Right cardiac atrium (tissue), 5 donors: Measurements from ENCODE around the gene SF3A1. TPM values are rescaled to one million over a fixed set of nuclear protein-coding genes. Genes with fewer than 3 reads are reported as not detected.

ENCODE experiments used
- ATAC-seq, 2 donors: fragments of 200-7000 bp; cut with Tn5 transposase; one replicate each; pipeline versions ENCODE4 v1.8.0 to v1.9.1; 2020; ENCODE audit warnings: moderate library complexity in 2 of 2, mild to moderate bottlenecking in 1 of 2
- DNase-seq, 3 donors: peaks; one replicate each; pipeline ENCODE4 v3.0.0-alpha.2; 2020
- H3K27ac ChIP-seq: one replicate; pipeline ENCODE4 v1.5.1; 2013; ENCODE audit warnings: mild to moderate bottlenecking, low read length, control low read depth, moderate library complexity
- H3K27me3 ChIP-seq: one replicate; pipeline ENCODE4 v1.6.1; 2013; ENCODE audit not compliant: control insufficient read depth, insufficient read depth
- H3K4me1 ChIP-seq: one replicate; pipeline ENCODE4 v1.6.1; 2013; ENCODE audit warnings: low read length; ENCODE audit not compliant: control insufficient read depth, insufficient read depth
- H3K4me3 ChIP-seq: one replicate; pipeline ENCODE4 v1.5.1; 2013; ENCODE audit warnings: low read length, control low read depth
- H3K9me3 ChIP-seq: one replicate; pipeline ENCODE4 v1.6.1; 2013; ENCODE audit warnings: low read length; ENCODE audit not compliant: control insufficient read depth
- WGBS: extraction: QIAGEN DNeasy Blood & Tissue Kit; methylation state at CpG from one replicate; pipeline ENCODE4 v1.1.7; 2013; 5-methylcytosine and 5-hydroxymethylcytosine counted together
- intact Hi-C, 4 donors: fragments of 100-400 bp; cut with DNase I; formaldehyde crosslinking; loops; one replicate each; pipeline versions ENCODE4 v1.11.0 to v1.14.0; 2022 to 2023
- polyA plus RNA-seq: library from polyadenylated mRNA; stranded (reverse); fragments of 200-250 nt; gene quantifications from one replicate; pipeline ENCODE4 v1.2.3, GENCODE V29; 2013
- total RNA-seq, 4 donors: library from RNA; stranded (reverse); fragmentation: NEBNext Ultra II Directional; extraction: Animal tissue kit (Norgen Biotek cat#: 25700); gene quantifications; one replicate each; pipeline ENCODE4 v1.2.1, GENCODE V29; 2021
- donor health status: healthy with polysubstance abuse.
- donor health status: DM: no; HTN: yes; CAD: no.
- donor health status: DM: no; HTN: no; CAD: no.
- donor health status: DM: no; HTN: yes; CAD: no; lungs with severe emphysema.
- donor health status: DM: yes; HTN: yes; CAD: no.

The SF3A1 gene
- total and polyA plus RNA-seq, 5 donors: 16.2 to 110 (median 107) TPM

DNA sequence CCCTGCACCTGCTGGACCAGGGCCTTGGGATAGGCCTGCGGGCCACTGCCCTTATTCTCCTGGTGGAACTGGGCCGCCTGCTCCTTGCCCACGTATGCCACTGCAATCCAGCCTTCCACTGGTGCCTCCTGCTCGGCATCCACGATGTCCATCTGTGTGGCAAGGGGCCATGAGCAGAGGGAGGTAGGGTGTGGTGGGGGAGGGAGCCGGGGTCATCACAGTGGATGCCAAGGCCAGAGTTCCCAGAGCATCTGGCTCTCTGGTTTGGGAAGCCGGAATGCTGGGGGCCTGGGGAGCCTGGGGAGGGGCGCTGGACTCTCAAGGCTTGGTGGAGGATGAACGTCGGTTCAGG lies 29.9 kb upstream of the SF3A1 start:
- peak in 1 of 3 donors; percentile 63 for DNase-seq
- no peak overlapping the region for H3K27ac ChIP-seq
- peaks cover 2% of the 10 kb centered on the region for H3K4me1 ChIP-seq
- peak overlapping the region; percentile 85 for H3K4me3 ChIP-seq
- no peaks in the 10 kb centered on the region for H3K9me3 ChIP-seq
- 22% methylated on average over 10 of the region's 10 CpGs for WGBS
- peak; percentile 2 to 3 for ATAC-seq
- intact Hi-C loops: loop anchor here (2.0 to 10.0 kb wide), 6 partner anchors 99 to 282 kb away; partner anchors contain the start of genes CASTOR1 (in 3 of the 4) and OSM (in 1 of the 4)
- no peaks in the 10 kb centered on the region for H3K27me3 ChIP-seq

DNA sequence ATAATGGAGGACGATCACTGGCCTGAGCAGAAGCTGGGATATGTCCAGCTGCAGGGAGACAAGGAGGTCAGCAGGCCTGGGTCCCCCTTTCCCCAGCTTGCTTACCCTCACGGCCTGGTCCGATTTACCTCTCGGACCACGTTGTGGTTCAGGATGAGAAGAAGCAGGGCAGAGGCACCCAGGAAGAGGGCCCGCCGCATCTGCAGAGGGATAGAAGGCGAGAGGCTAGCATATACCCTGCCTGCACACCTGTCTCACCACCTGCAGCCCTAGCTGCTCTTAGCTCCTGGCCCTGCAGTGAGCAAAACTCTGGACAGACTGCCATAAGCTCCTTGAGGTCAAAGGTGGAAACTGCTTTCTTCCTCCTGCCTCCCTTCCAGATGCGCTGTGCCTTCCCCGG lies 29.2 kb upstream of the SF3A1 start:
- ATAC-seq (no peak), DNase-seq (peak in 1 of 3 donors; percentile 14)
- Histone ChIP-seq H3K4me3 (no peak overlapping the region), H3K9me3 (no peaks in the 10 kb centered on the region), H3K27me3 (no peaks in the 10 kb centered on the region), H3K27ac (no peak overlapping the region), H3K4me1 (peaks cover 2% of the 10 kb centered on the region)
- 92% methylated on average over 10 of the region's 10 CpGs for WGBS
- intact Hi-C loops: loop anchor here (2.0 to 10.0 kb wide), 6 partner anchors 99 to 281 kb away; partner anchors contain the start of genes CASTOR1 (in 3 of the 4) and OSM (in 1 of the 4)

DNA sequence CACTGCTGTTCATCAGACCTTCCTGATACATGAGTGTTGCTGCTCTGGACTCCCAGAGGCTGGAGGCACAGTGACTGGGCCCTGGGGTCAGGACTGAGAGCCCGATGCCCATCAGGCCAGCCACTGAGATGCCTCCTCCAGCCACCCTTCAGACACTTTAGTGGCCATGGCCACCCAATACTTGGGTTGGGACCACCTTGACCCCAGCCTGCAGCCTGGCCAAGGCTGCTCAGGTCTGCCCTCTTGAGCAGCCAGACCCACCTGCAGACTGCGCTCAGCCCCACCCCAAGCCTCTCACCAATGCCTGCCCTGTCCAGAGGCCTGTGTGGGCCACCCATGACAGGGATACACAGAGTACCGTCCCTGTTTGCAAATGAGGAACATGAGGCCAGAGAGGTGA lies 26.4 kb upstream of the SF3A1 start:
- H3K9me3 ChIP-seq: no peaks in the 10 kb centered on the region
- ATAC-seq: no peak
- no peak for DNase-seq
- H3K27ac ChIP-seq: no peak overlapping the region
- H3K27me3 ChIP-seq: no peaks in the 10 kb centered on the region
- 61% methylated on average over 3 of the region's 3 CpGs for WGBS
- no peak overlapping the region for H3K4me3 ChIP-seq
- peaks cover 2% of the 10 kb centered on the region for H3K4me1 ChIP-seq
- intact Hi-C loops: loop anchor here in 2 of 4 donors (10.0 kb wide), 2 partner anchors 118 to 278 kb away; partner anchors contain the start of gene OSM (in 1 of the 2)

- no peak overlapping the region for H3K27ac ChIP-seq
- 96% methylated on average over 5 of the region's 5 CpGs for WGBS
Measured at GRCh38 chr22:30382340-30382739, 25.6 kb upstream of the SF3A1 start.

DNA sequence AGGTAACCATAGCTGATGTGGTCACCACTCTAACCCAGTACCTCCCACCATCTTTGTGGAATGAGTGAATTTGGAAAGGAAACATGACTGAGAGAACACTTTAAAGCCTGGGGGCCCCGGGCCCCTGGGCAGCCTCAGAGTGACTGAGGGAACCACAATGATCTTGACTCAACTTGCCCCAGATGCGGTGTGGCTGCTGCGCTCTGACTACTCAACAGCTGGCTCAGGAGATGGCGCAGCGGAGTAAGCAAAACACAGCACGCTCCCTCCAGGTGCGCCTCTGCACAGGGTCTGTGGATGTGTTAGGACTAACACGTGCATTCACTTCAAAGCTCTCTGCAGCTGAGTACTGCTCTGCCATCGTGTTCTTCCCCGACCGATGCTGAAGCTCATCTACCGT lies 24.6 kb upstream of the SF3A1 start:
- Histone ChIP-seq H3K27ac (no peak overlapping the region), H3K9me3 (no peaks in the 10 kb centered on the region), H3K27me3 (no peaks in the 10 kb centered on the region), H3K4me3 (no peak overlapping the region), H3K4me1 (no peaks in the 10 kb centered on the region)
- WGBS: 86% methylated on average over 12 of the region's 12 CpGs
- DNase-seq (no peak), ATAC-seq (no peak)
- intact Hi-C loops: loop anchor here in 2 of 4 donors (10.0 kb wide), 2 partner anchors 116 to 276 kb away; partner anchors contain the start of gene OSM (in 1 of the 2)

More at GRCh38 chr22:30382340-30382739, 25.6 kb upstream of the SF3A1 start:
- Histone ChIP-seq H3K4me1 (peaks cover 2% of the 10 kb centered on the region), H3K4me3 (no peak overlapping the region), H3K9me3 (no peaks in the 10 kb centered on the region), H3K27me3 (no peaks in the 10 kb centered on the region)
- ATAC-seq (peak in 1 of 2 donors; percentile 27), DNase-seq (no peak)
- intact Hi-C loops: loop anchor here in 2 of 4 donors (10.0 kb wide), 2 partner anchors 118 to 278 kb away; partner anchors contain the start of gene OSM (in 1 of the 2)

GRCh38 chr22:30380011-30380410 lies 23.3 kb upstream of the SF3A1 start:
- H3K27me3 ChIP-seq: no peaks in the 10 kb centered on the region
- H3K27ac ChIP-seq: no peak overlapping the region
- no peak overlapping the region for H3K4me3 ChIP-seq
- H3K9me3 ChIP-seq: no peaks in the 10 kb centered on the region
- no peaks in the 10 kb centered on the region for H3K4me1 ChIP-seq
- ATAC-seq (peak in 1 of 2 donors; percentile 6), DNase-seq (peak in 1 of 3 donors; percentile 46)
- 94% methylated on average over 20 of the region's 20 CpGs for WGBS
- intact Hi-C loops: loop anchor here in 2 of 4 donors (10.0 kb wide), 2 partner anchors 115 to 275 kb away; partner anchors contain the start of gene OSM (in 1 of the 2)

- H3K9me3 ChIP-seq: no peaks in the 10 kb centered on the region
- 85% methylated on average over 13 of the region's 13 CpGs for WGBS
- ATAC-seq (peak in 1 of 2 donors; percentile 22), DNase-seq (peak in 1 of 3 donors; percentile 26)
- intact Hi-C loops: no loop called here
- H3K4me3 ChIP-seq: no peak overlapping the region
- no peak overlapping the region for H3K27ac ChIP-seq
- H3K27me3 ChIP-seq: no peaks in the 10 kb centered on the region
- H3K4me1 ChIP-seq: no peaks in the 10 kb centered on the region
Measured at GRCh38 chr22:30375312-30375849, 18.7 kb upstream of the SF3A1 start.

GRCh38 chr22:30373331-30374325 lies 16.9 kb upstream of the SF3A1 start:
- intact Hi-C loops: no loop called here
- WGBS: 83% methylated on average over 33 of the region's 33 CpGs
- no peak overlapping the region for H3K27ac ChIP-seq
- no peaks in the 10 kb centered on the region for H3K4me1 ChIP-seq
- H3K4me3 ChIP-seq: no peak overlapping the region
- no peaks in the 10 kb centered on the region for H3K27me3 ChIP-seq
- ATAC-seq (peak in 1 of 2 donors; percentile 2), DNase-seq (peak in 1 of 3 donors; percentile 38)
- no peaks in the 10 kb centered on the region for H3K9me3 ChIP-seq

DNA sequence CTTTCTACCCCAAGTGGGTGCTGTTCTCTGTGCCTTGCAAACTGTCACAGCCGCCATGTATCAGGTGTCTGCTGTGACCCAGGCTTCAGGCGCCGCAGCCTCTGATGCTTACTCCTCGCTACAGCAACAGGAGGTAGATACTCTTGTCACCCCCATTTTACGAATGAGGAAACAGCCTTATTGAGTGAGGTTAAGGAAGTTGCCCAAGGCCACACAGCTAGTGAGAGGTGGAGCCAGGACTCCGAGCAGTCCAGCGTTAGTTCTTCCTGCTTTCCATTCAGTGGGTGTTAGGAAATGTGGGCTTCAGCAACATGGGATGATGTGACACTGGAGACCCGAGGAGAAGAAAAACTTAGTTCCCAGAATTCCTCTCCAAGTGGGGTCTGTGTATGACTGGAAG lies 16.2 kb upstream of the SF3A1 start:
- no peak overlapping the region for H3K27ac ChIP-seq
- H3K4me3 ChIP-seq: no peak overlapping the region
- no peaks in the 10 kb centered on the region for H3K27me3 ChIP-seq
- H3K9me3 ChIP-seq: no peaks in the 10 kb centered on the region
- ATAC-seq (no peak), DNase-seq (no peak)
- WGBS: 61% methylated on average over 8 of the region's 8 CpGs
- intact Hi-C loops: no loop called here
- H3K4me1 ChIP-seq: no peaks in the 10 kb centered on the region

DNA sequence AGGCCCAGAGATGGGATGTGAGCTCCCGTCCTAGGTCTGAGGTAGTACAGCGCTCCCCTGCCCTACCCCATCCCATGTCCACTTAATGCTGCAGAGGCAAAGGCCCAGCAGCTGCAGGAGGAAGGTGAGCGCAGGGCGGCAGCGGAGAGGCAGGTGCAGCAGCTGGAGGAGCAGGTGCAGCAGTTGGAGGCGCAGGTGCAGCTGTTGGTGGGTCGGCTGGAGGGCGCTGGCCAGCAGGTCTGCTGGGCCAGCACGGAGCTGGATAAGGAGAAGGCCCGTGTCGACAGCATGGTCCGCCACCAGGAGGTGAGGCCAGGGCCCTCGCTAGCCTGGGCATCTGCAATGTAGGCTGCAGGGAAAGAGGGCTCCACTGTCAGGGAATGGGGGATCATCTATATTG lies 15.3 kb upstream of the SF3A1 start:
- WGBS: 74% methylated on average over 13 of the region's 13 CpGs
- Histone ChIP-seq H3K27me3 (no peaks in the 10 kb centered on the region), H3K4me1 (no peaks in the 10 kb centered on the region), H3K4me3 (no peak overlapping the region), H3K9me3 (no peaks in the 10 kb centered on the region), H3K27ac (no peak overlapping the region)
- intact Hi-C loops: no loop called here
- ATAC-seq: no peak
- DNase-seq: no peak

DNA sequence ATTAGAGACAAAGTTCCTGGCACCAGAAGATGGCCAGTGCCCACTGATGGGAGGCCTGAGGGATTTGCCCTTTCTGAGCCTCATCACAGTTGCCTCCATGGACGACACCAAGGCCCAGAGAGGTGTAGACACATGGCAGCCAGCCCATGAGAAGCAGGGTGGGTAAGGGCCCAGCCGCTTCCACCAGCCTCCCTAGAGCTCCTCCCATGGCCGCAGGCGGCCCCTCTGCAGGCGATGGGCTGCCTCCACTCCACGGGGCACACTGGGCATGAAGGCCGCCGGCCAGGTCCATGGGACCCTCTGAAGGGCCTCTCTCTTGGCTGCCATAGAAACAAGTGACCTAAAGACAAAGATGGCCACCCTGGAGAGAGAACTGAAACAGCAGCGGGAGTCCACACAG lies 14.6 kb upstream of the SF3A1 start:
- no peak for DNase-seq

More for the DNA sequence above, 14.6 kb upstream of the SF3A1 start:
- Histone ChIP-seq H3K27ac (no peak overlapping the region), H3K9me3 (no peaks in the 10 kb centered on the region), H3K4me3 (no peak overlapping the region), H3K4me1 (no peaks in the 10 kb centered on the region), H3K27me3 (no peaks in the 10 kb centered on the region)
- ATAC-seq: no peak
- intact Hi-C loops: no loop called here
- 90% methylated on average over 9 of the region's 9 CpGs for WGBS
